ENCODE data around the gene SPATA32.

The SPATA32 gene

GRCh38 chr17:45299361-45299760, 37.5 kb upstream of the SPATA32 start:
- no peak; the same call in 2 of the 3 replicates for ATAC-seq
- TF ChIP-seq ZC3H10 (CRISPR knock-in tag; IDR thresholded peaks at IDR 0.05) = no peak
- TF ChIP-seq ZNF8 (CRISPR knock-in tag; IDR thresholded peaks at IDR 0.05) = no peak
- TF ChIP-seq SNAI2 (CRISPR knock-in tag; IDR thresholded peaks at IDR 0.05) = no peak
- no peak for TF ChIP-seq ZFP3 (CRISPR knock-in tag; IDR thresholded peaks at IDR 0.05)
- no peak for TF ChIP-seq POU6F1 (CRISPR knock-in tag; IDR thresholded peaks at IDR 0.05; ENCODE audit: borderline replicate concordance, low read depth)
- no peak for TF ChIP-seq ARNTL (CRISPR knock-in tag; IDR thresholded peaks at IDR 0.05; ENCODE audit: borderline replicate concordance, low read depth)
- no peak for TF ChIP-seq TSHZ2 (CRISPR knock-in tag; IDR thresholded peaks at IDR 0.05)
- TF ChIP-seq CSDC2 (CRISPR knock-in tag; IDR thresholded peaks at IDR 0.05) = no peak
- TF ChIP-seq CREB5 (CRISPR knock-in tag; IDR thresholded peaks at IDR 0.05; ENCODE audit: low read depth) = no peak
- TF ChIP-seq ZNF70 (CRISPR knock-in tag; IDR thresholded peaks at IDR 0.05) = no peak
- no peak for TF ChIP-seq RARB (CRISPR knock-in tag; IDR thresholded peaks at IDR 0.05)
- no peak for TF ChIP-seq TCF4 (CRISPR knock-in tag; IDR thresholded peaks at IDR 0.05; ENCODE audit: borderline replicate concordance)
- no peak for TF ChIP-seq TOX (CRISPR knock-in tag; IDR thresholded peaks at IDR 0.05; ENCODE audit: borderline replicate concordance)
- TF ChIP-seq PPARA (CRISPR knock-in tag; IDR thresholded peaks at IDR 0.05; ENCODE audit: borderline replicate concordance) = no peak

GRCh38 chr17:45298546-45299285, 36.8 kb upstream of the SPATA32 start:
- ATAC-seq = no peak

GRCh38 chr17:45296833-45297124, 34.9 kb upstream of the SPATA32 start:
- 0 out of 2 replicates have a peak, but pooled peaks have one; percentile 6 for TF ChIP-seq ISL1 (CRISPR knock-in tag; IDR thresholded peaks at IDR 0.05)
- no peak for TF ChIP-seq ESRRG (CRISPR knock-in tag; IDR thresholded peaks at IDR 0.05)
- no peak for ATAC-seq

More at GRCh38 chr17:45298546-45299285, 36.8 kb upstream of the SPATA32 start:
- no peak for TF ChIP-seq OSR1 (CRISPR knock-in tag; IDR thresholded peaks at IDR 0.05)

- ATAC-seq = no peak
- TF ChIP-seq BACH2 (CRISPR knock-in tag; IDR thresholded peaks at IDR 0.05; ENCODE audit: borderline replicate concordance) (no peak), OSR1 (CRISPR knock-in tag; IDR thresholded peaks at IDR 0.05) (no peak), POU6F1 (CRISPR knock-in tag; IDR thresholded peaks at IDR 0.05; ENCODE audit: borderline replicate concordance, low read depth) (no peak), PATZ1 (CRISPR knock-in tag; IDR thresholded peaks at IDR 0.05; ENCODE audit: borderline replicate concordance) (no peak), TSHZ2 (CRISPR knock-in tag; IDR thresholded peaks at IDR 0.05) (no peak), ZNF565 (CRISPR knock-in tag; conservative IDR thresholded peaks at IDR 0.05; ENCODE audit: low read depth) (no peak), PPARA (CRISPR knock-in tag; IDR thresholded peaks at IDR 0.05; ENCODE audit: borderline replicate concordance) (no peak), ZNF70 (CRISPR knock-in tag; IDR thresholded peaks at IDR 0.05) (no peak)
Measured at GRCh38 chr17:45296003-45296832, 34.3 kb upstream of the SPATA32 start.

Data from SK-N-SH treated with all-trans-retinoic acid at 6 μM for 48 hours (cell line).